Nephron progenitor cell (in vitro differentiated cells): ENCODE data around the gene CYB5RL.

Source experiments
- DNase-seq: peaks from one replicate; pipeline ENCODE4 v3.0.0; 2021
- H3K27ac Mint-ChIP-seq: 2 replicates; pipeline ENCODE4 v1.8.0; 2021; ENCODE audit warnings: mild to moderate bottlenecking, moderate library complexity, mixed read lengths
- H3K27me3 Mint-ChIP-seq: 2 replicates; pipeline ENCODE4 v1.8.0; 2021; ENCODE audit warnings: mild to moderate bottlenecking, low read depth, mixed read lengths; ENCODE audit not compliant: poor library complexity
- H3K36me3 Mint-ChIP-seq: 2 replicates; pipeline ENCODE4 v1.8.0; 2021; ENCODE audit warnings: low read depth, mixed read lengths
- H3K4me1 Mint-ChIP-seq: 2 replicates; pipeline ENCODE4 v1.8.0; 2021; ENCODE audit warnings: mixed read lengths
- H3K4me3 Mint-ChIP-seq: 2 replicates; pipeline ENCODE4 v1.8.0; 2021; ENCODE audit warnings: mild to moderate bottlenecking, moderate library complexity, mixed read lengths
- H3K9me3 Mint-ChIP-seq: 2 replicates; pipeline ENCODE4 v1.8.0; 2021; ENCODE audit warnings: mild to moderate bottlenecking, moderate library complexity, mixed read lengths
- CTCF ChIP-seq: fragments of 200-600 bp; sonication (generic); IDR thresholded peaks from 2 replicates; pipeline ENCODE4 v1.5.0; 2021; ENCODE audit warnings: antibody characterized with exemption

Gene CYB5RL

GRCh38 chr1:54188291-54188690 lies 11.5 kb downstream of the CYB5RL start:
- H3K27ac Mint-ChIP-seq = no peak overlapping the region
- no peak for TF ChIP-seq CTCF
- no peaks in the 10 kb centered on the region for H3K4me1 Mint-ChIP-seq
- H3K36me3 Mint-ChIP-seq = peaks cover 18% of the 10 kb centered on the region
- H3K27me3 Mint-ChIP-seq = peaks cover 5% of the 10 kb centered on the region
- no peaks in the 10 kb centered on the region for H3K9me3 Mint-ChIP-seq
- DNase-seq = no peak
- no peak overlapping the region for H3K4me3 Mint-ChIP-seq

DNA sequence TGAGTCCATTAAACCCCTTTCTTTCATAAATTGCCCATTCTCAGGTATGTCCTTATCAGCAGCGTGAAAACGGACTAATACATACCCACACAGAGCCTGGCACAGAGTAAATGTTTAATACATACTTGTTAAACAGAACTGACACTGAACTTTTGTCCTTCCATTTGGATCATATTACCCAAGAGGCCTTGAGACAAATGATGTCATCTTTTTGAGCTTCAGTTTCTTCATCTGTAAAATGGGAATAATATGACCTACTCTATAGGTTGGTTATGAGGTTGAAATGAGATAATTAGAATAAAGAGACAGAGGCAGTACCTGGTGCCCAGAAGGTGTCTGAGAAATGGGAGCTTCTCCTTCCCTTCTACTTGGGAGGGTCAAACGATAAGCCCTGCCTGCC lies 13.8 kb downstream of the CYB5RL start:
- Mint-ChIP-seq H3K27ac (no peak overlapping the region), H3K36me3 (peaks cover 20% of the 10 kb centered on the region), H3K4me1 (peaks cover 3% of the 10 kb centered on the region), H3K9me3 (no peaks in the 10 kb centered on the region), H3K27me3 (peaks cover 5% of the 10 kb centered on the region), H3K4me3 (no peak overlapping the region)
- no peak for DNase-seq
- no peak for TF ChIP-seq CTCF

- Mint-ChIP-seq H3K36me3 (peaks cover 16% of the 10 kb centered on the region), H3K4me3 (no peak overlapping the region), H3K9me3 (no peaks in the 10 kb centered on the region), H3K27ac (no peak overlapping the region), H3K4me1 (peaks cover 8% of the 10 kb centered on the region), H3K27me3 (peaks cover 11% of the 10 kb centered on the region)
- TF ChIP-seq CTCF = no peak
- DNase-seq = no peak
These were observed 19.0 kb downstream of the CYB5RL start for GRCh38 chr1:54180701-54181360.

- Mint-ChIP-seq H3K9me3 (no peaks in the 10 kb centered on the region), H3K27ac (no peak overlapping the region), H3K4me3 (no peak overlapping the region), H3K4me1 (peaks cover 10% of the 10 kb centered on the region), H3K27me3 (peaks cover 6% of the 10 kb centered on the region), H3K36me3 (peaks cover 5% of the 10 kb centered on the region)
- no peak for DNase-seq
- TF ChIP-seq CTCF = no peak
These were observed 21.3 kb downstream of the CYB5RL start for GRCh38 chr1:54178296-54179070.

DNA sequence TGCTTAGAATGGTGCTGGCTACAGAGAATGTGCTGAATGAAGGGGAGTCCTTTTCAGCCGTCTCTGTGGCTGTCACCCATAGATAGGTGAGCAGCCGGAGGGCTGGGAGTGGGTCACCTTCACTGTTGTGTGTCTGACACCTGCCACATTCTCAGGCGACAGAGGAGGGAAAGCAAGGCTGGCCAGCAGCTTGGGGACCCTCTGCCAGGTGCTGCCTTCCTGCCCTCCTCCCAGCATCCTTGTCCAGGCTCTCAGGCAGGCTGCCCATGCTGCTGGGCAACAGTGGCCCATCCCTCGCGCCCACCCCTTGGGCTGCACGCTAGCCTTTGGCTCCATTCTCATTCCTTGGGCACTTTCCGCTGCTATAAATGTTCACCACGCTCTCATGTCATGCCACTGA lies 22.1 kb downstream of the CYB5RL start:
- H3K4me3 Mint-ChIP-seq = no peak overlapping the region
- H3K27ac Mint-ChIP-seq = no peak overlapping the region
- no peak for DNase-seq
- H3K27me3 Mint-ChIP-seq = peaks cover 6% of the 10 kb centered on the region
- TF ChIP-seq CTCF = no peak
- H3K9me3 Mint-ChIP-seq = no peaks in the 10 kb centered on the region
- peaks cover 18% of the 10 kb centered on the region for H3K4me1 Mint-ChIP-seq
- peaks cover 5% of the 10 kb centered on the region for H3K36me3 Mint-ChIP-seq
